Liver (tissue), 9 donors: ENCODE results near the gene TMEM40. TPM values are rescaled to one million over a fixed set of nuclear protein-coding genes. Genes with fewer than 3 reads are reported as not detected.

Experiments used
- DNase-seq: peaks from one replicate; pipeline ENCODE4 v3.0.0-alpha.2; 2017; ENCODE audit warnings: low spot score
- H3K27ac ChIP-seq, 2 donors: one replicate each; pipeline ENCODE4 v1.7.0; 2013; ENCODE audit warnings: inconsistent platforms in 2 of 2, low read length in 2 of 2, control low read depth in 1 of 2, low read depth in 1 of 2, mild to moderate bottlenecking in 1 of 2
- H3K27me3 ChIP-seq, 4 donors: one replicate each; pipeline versions ENCODE4 v1.6.1 to v1.7.0; 2013; ENCODE audit warnings: low read length in 3 of 4, inconsistent platforms in 1 of 4, mild to moderate bottlenecking in 1 of 4, moderate library complexity in 1 of 4; ENCODE audit not compliant: control insufficient read depth in 4 of 4, insufficient read depth in 4 of 4
- H3K36me3 ChIP-seq, 4 donors: one replicate each; pipeline versions ENCODE4 v1.6.1 to v1.7.0; 2013; ENCODE audit warnings: low read length in 3 of 4, mild to moderate bottlenecking in 3 of 4, low read depth in 1 of 4, moderate library complexity in 1 of 4; ENCODE audit not compliant: control insufficient read depth in 4 of 4, insufficient read depth in 3 of 4
- H3K4me1 ChIP-seq, 4 donors: one replicate each; pipeline versions ENCODE4 v1.6.1 to v1.7.0; 2013; ENCODE audit warnings: low read length in 3 of 4, mild to moderate bottlenecking in 3 of 4, moderate library complexity in 1 of 4; ENCODE audit not compliant: control insufficient read depth in 4 of 4, insufficient read depth in 4 of 4
- H3K4me3 ChIP-seq, 3 donors: one replicate each; pipeline versions ENCODE4 v1.6.1 to v1.7.0; 2013; ENCODE audit warnings: low read length in 3 of 3, control low read depth in 1 of 3, low read depth in 1 of 3, mild to moderate bottlenecking in 1 of 3
- H3K9ac ChIP-seq, 2 donors: one replicate each; pipeline ENCODE4 v1.7.0; 2013; ENCODE audit warnings: low read length in 2 of 2, mild to moderate bottlenecking in 2 of 2, moderate library complexity in 2 of 2, control low read depth in 1 of 2, low read depth in 1 of 2
- H3K9me3 ChIP-seq, 4 donors: one replicate each; pipeline versions ENCODE4 v1.6.1 to v1.7.0; 2013; ENCODE audit warnings: low read length in 3 of 4; ENCODE audit not compliant: control insufficient read depth in 4 of 4
- EGR1 ChIP-seq, 2 donors: IDR thresholded peaks; 2 replicates each; pipeline ENCODE4 v1.6.1; 2016 to 2018; ENCODE audit warnings: antibody characterized with exemption in 2 of 2, low read depth in 2 of 2
- HNF4A ChIP-seq, 2 donors: conservative IDR thresholded peaks; 2 replicates each; pipeline ENCODE4 v1.6.1; 2016; ENCODE audit warnings: antibody characterized with exemption in 2 of 2, mild to moderate bottlenecking in 2 of 2
- HNF4G ChIP-seq: IDR thresholded peaks from 2 replicates; pipeline ENCODE4 v1.6.1; 2016; ENCODE audit warnings: antibody characterized with exemption
- JUND ChIP-seq, 2 donors: IDR thresholded peaks; 2 replicates each; pipeline ENCODE4 v1.6.1; 2016; ENCODE audit warnings: antibody characterized with exemption in 2 of 2
- NR2F2 ChIP-seq: IDR thresholded peaks from 2 replicates; pipeline ENCODE4 v1.6.1; 2016; ENCODE audit warnings: antibody characterized with exemption
- RAD21 ChIP-seq, 2 donors: IDR thresholded peaks; 2 replicates each; pipeline ENCODE4 v1.6.1; 2016; ENCODE audit warnings: antibody characterized with exemption in 2 of 2, mild to moderate bottlenecking in 2 of 2
- RXRA ChIP-seq, 2 donors: IDR thresholded peaks; 2 replicates each; pipeline ENCODE4 v1.6.1; 2017 to 2018; ENCODE audit warnings: antibody characterized with exemption in 2 of 2, mild to moderate bottlenecking in 1 of 2
- TAF1 ChIP-seq: conservative IDR thresholded peaks from 2 replicates; pipeline ENCODE4 v1.6.1; 2016; ENCODE audit warnings: antibody characterized with exemption, mild to moderate bottlenecking
- YY1 ChIP-seq: IDR thresholded peaks from 2 replicates; pipeline ENCODE4 v1.6.1; 2016; ENCODE audit warnings: antibody characterized with exemption, mild to moderate bottlenecking
- WGBS: extraction: QIAGEN DNeasy Blood & Tissue Kit; methylation state at CpG from one replicate; pipeline ENCODE4 v1.1.7; 2013; 5-methylcytosine and 5-hydroxymethylcytosine counted together
- polyA plus RNA-seq, 2 donors: library from polyadenylated mRNA; stranded (reverse) in 1 of 2; unstranded in 1 of 2; fragments of 200-250 nt in 1 of 2; fragments of >200 nt in 1 of 2; fragmentation: Nextera tagmentation in 1 of 2; extraction: Ambion mirVana in 1 of 2; gene quantifications; one replicate each; pipeline versions ENCODE4 v1.2.1 to v1.2.3, GENCODE V29; 2013 to 2015
- total RNA-seq, 2 donors: library from RNA; depleted of rRNA; stranded (reverse); fragments of >200 nt; gene quantifications; one replicate each; pipeline ENCODE4 v1.2.3, GENCODE V29; 2014
- TF ChIP-seq, protein P1 (sequence below): IDR thresholded peaks from 2 replicates; pipeline ENCODE4 v1.6.1; 2016; ENCODE audit warnings: antibody characterized with exemption
- TF ChIP-seq, protein P2 (sequence below): IDR thresholded peaks from 2 replicates; pipeline ENCODE4 v1.6.1; 2016; ENCODE audit warnings: antibody characterized with exemption
- TF ChIP-seq, protein P3 (sequence below): IDR thresholded peaks from 2 replicates; pipeline ENCODE4 v1.6.1; 2016; ENCODE audit warnings: antibody characterized with exemption, mild to moderate bottlenecking
- TF ChIP-seq, protein P4 (sequence below): fragments of 150-350 bp; IDR thresholded peaks from 2 replicates; pipeline ENCODE4 v1.5.1; 2017; ENCODE audit warnings: improper control_type of control experiment, low read depth, low read length; ENCODE audit not compliant: missing input control
- donor health status: healthy.
- donor health status: healthy.
- donor health status: healthy.
- donor health status: healthy.
- donor health status: healthy.

The TMEM40 gene
- total and polyA plus RNA-seq, 4 donors: 0.57 to 0.79 TPM; not detected in 2

DNA sequence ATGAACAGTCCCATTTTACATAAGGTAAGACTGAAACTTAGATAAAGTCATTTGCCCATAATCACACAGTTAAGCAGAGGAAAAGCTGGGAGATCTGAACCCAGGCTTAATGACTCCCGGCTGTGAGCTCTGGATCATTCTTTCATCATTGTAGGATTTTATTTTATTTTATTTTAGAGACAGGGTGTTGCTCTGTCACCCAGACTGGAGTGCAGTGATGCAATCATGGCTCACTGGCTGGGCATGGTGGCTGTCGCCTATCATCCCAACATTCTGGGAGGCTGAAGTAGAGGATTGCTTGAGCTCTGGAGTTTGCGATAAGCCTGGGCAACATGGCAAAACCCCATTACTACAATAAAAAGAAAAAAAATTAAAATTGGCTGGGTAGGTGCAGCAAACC lies 63.9 kb downstream of the TMEM40 start:
- Histone ChIP-seq H3K9me3 (no peaks in the 10 kb centered on the region), H3K4me1 (no peaks in the 10 kb centered on the region), H3K27me3 (no peaks in the 10 kb centered on the region), H3K36me3 (no peaks in the 10 kb centered on the region), H3K4me3 (no peak overlapping the region), H3K9ac (no peak overlapping the region), H3K27ac (no peak overlapping the region)
- TF ChIP-seq HNF4A (conservative IDR thresholded peaks at IDR 0.05) (no peak), RAD21 (IDR thresholded peaks at IDR 0.05) (no peak)
- TF ChIP-seq, protein P1, sequence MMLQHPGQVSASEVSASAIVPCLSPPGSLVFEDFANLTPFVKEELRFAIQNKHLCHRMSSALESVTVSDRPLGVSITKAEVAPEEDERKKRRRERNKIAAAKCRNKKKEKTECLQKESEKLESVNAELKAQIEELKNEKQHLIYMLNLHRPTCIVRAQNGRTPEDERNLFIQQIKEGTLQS: no peak
- no peak for DNase-seq
- 95% methylated on average over 3 of the region's 3 CpGs for WGBS

DNA sequence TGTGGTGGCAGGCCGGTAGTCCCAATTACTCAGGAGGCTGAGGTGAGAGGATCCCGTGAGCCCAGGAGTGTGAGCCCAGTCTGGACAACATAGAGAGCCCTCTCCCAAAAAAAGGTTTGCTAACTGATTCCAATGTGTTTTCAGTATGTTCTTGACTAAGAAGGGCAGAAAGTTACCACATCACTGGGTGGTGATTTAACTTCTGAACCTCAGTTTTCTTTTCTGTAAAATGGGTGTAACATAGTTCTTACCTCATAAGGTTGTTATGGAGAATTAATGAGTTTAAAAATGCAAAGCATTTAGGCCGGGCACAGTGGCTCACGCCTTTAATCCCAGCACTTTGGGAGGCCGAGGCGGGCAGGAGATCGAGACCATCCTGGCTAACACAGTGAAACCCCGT lies 66.6 kb downstream of the TMEM40 start:
- no peak overlapping the region for H3K4me3 ChIP-seq
- no peaks in the 10 kb centered on the region for H3K9me3 ChIP-seq
- no peaks in the 10 kb centered on the region for H3K36me3 ChIP-seq
- H3K4me1 ChIP-seq: no peaks in the 10 kb centered on the region
- no peaks in the 10 kb centered on the region for H3K27me3 ChIP-seq
- H3K9ac ChIP-seq: no peak overlapping the region
- no peak overlapping the region for H3K27ac ChIP-seq
- TF ChIP-seq YY1: no peak
- WGBS: 97% methylated on average over 8 of the region's 8 CpGs
- DNase-seq: no peak

DNA sequence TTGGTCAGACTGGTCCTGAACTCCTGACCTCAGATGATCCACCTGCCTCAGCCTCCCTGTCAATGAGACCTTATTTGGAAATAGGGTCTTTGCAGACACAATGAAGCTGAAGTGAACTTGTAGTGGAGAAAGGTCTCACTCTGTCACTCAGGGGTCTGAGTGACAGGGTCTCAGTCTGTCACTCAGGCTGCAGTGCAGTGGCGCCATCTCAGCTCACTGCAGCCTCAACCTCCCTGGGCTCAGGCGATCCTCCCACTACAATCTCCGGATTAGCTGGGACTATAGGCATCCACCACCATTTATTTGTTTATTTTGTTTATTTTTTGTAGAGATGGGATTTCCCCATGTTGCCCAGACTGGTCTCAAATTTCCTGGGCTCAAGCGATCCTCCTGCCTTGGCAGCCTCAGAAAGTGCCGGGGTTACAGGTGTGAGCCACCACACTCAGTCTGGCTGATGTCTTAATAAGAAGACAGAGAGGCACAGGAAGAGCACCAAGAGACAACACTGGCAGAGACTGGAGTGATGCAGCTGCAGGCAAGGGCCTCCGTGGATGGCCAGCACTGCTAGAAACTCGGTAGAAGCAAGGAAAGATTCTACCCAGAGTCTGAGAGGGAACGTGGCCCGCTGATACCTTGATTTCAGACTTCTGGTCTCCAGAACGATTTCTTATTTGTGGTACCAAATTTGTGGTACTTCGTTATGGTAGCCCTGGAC lies 68.9 kb downstream of the TMEM40 start:
- Histone ChIP-seq H3K27ac (no peak overlapping the region), H3K4me3 (no peak overlapping the region), H3K9ac (no peak overlapping the region), H3K9me3 (no peaks in the 10 kb centered on the region), H3K4me1 (no peaks in the 10 kb centered on the region), H3K36me3 (no peaks in the 10 kb centered on the region), H3K27me3 (no peaks in the 10 kb centered on the region)
- 86% methylated on average over 11 of the region's 11 CpGs for WGBS
- no peak for DNase-seq
- TF ChIP-seq, protein P2, sequence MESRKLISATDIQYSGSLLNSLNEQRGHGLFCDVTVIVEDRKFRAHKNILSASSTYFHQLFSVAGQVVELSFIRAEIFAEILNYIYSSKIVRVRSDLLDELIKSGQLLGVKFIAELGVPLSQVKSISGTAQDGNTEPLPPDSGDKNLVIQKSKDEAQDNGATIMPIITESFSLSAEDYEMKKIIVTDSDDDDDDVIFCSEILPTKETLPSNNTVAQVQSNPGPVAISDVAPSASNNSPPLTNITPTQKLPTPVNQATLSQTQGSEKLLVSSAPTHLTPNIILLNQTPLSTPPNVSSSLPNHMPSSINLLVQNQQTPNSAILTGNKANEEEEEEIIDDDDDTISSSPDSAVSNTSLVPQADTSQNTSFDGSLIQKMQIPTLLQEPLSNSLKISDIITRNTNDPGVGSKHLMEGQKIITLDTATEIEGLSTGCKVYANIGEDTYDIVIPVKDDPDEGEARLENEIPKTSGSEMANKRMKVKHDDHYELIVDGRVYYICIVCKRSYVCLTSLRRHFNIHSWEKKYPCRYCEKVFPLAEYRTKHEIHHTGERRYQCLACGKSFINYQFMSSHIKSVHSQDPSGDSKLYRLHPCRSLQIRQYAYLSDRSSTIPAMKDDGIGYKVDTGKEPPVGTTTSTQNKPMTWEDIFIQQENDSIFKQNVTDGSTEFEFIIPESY: no peak
- TF ChIP-seq JUND (IDR thresholded peaks at IDR 0.05): no peak
- no peak for TF ChIP-seq NR2F2
- TF ChIP-seq HNF4G: no peak
- TF ChIP-seq, protein P3, sequence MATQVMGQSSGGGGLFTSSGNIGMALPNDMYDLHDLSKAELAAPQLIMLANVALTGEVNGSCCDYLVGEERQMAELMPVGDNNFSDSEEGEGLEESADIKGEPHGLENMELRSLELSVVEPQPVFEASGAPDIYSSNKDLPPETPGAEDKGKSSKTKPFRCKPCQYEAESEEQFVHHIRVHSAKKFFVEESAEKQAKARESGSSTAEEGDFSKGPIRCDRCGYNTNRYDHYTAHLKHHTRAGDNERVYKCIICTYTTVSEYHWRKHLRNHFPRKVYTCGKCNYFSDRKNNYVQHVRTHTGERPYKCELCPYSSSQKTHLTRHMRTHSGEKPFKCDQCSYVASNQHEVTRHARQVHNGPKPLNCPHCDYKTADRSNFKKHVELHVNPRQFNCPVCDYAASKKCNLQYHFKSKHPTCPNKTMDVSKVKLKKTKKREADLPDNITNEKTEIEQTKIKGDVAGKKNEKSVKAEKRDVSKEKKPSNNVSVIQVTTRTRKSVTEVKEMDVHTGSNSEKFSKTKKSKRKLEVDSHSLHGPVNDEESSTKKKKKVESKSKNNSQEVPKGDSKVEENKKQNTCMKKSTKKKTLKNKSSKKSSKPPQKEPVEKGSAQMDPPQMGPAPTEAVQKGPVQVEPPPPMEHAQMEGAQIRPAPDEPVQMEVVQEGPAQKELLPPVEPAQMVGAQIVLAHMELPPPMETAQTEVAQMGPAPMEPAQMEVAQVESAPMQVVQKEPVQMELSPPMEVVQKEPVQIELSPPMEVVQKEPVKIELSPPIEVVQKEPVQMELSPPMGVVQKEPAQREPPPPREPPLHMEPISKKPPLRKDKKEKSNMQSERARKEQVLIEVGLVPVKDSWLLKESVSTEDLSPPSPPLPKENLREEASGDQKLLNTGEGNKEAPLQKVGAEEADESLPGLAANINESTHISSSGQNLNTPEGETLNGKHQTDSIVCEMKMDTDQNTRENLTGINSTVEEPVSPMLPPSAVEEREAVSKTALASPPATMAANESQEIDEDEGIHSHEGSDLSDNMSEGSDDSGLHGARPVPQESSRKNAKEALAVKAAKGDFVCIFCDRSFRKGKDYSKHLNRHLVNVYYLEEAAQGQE: no peak
- no peak for TF ChIP-seq EGR1 (IDR thresholded peaks at IDR 0.05; ENCODE audit: low read depth in 2 of 2)
- TF ChIP-seq, protein P4, sequence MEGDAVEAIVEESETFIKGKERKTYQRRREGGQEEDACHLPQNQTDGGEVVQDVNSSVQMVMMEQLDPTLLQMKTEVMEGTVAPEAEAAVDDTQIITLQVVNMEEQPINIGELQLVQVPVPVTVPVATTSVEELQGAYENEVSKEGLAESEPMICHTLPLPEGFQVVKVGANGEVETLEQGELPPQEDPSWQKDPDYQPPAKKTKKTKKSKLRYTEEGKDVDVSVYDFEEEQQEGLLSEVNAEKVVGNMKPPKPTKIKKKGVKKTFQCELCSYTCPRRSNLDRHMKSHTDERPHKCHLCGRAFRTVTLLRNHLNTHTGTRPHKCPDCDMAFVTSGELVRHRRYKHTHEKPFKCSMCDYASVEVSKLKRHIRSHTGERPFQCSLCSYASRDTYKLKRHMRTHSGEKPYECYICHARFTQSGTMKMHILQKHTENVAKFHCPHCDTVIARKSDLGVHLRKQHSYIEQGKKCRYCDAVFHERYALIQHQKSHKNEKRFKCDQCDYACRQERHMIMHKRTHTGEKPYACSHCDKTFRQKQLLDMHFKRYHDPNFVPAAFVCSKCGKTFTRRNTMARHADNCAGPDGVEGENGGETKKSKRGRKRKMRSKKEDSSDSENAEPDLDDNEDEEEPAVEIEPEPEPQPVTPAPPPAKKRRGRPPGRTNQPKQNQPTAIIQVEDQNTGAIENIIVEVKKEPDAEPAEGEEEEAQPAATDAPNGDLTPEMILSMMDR: no peak
- no peak for TF ChIP-seq TAF1
- TF ChIP-seq RXRA (IDR thresholded peaks at IDR 0.05): no peak
